HEK293 (cell line): ENCODE results near the gene SPACA6.

Experiments
- CTCF ChIA-PET: fragments of 350-600 bp; formaldehyde crosslinking; extraction: SDS; loops from one replicate; lab custom pipeline; 2021; ENCODE audit warnings: antibody characterized with exemption; lab: Yijun Ruan, JAX
- POLR2A ChIA-PET: fragments of 300-600 bp; formaldehyde crosslinking; extraction: SDS; loops from one replicate; lab custom pipeline; 2020; ENCODE audit warnings: antibody characterized with exemption, inconsistent platforms; lab: Yijun Ruan, JAX
- H3K27ac ChIP-seq: fragments of 200-500 bp; sonication (Bioruptor generic); 2 replicates; pipeline ENCODE4 v1.5.1; 2014; ENCODE audit warnings: low read depth, low read length, control low read depth, inconsistent platforms; ENCODE audit errors: extremely low read depth
- H3K36me3 ChIP-seq, 2 experiments: fragments of 200-500 bp in 1 of 2; sonication (Bioruptor generic) in 1 of 2; 1 replicate in 1 of 2; 2 replicates in 1 of 2; pipeline ENCODE4 v1.5.1; 2014 to 2017; ENCODE audit warnings: inconsistent platforms in 2 of 2, low read length in 2 of 2; ENCODE audit not compliant: control insufficient read depth in 2 of 2, insufficient read depth in 1 of 2
- H3K4me1 ChIP-seq: fragments of 200-500 bp; sonication (Bioruptor generic); 2 replicates; pipeline ENCODE4 v1.5.1; 2014; ENCODE audit warnings: mild to moderate bottlenecking, low read length, inconsistent platforms; ENCODE audit not compliant: control insufficient read depth, insufficient read depth
- H3K4me3 ChIP-seq: 2 replicates; pipeline ENCODE4 v1.5.1; 2011; ENCODE audit warnings: low read depth, mild to moderate bottlenecking, control low read depth, low read length, moderate library complexity
- H3K9me3 ChIP-seq: fragments of 200-500 bp; sonication (Bioruptor generic); 2 replicates; pipeline ENCODE4 v1.5.1; 2014; ENCODE audit warnings: low read depth, low read length, inconsistent platforms; ENCODE audit not compliant: control insufficient read depth, insufficient read depth
- GLIS1 ChIP-seq: fragments of 450-650 bp; formaldehyde crosslinking; IDR thresholded peaks from 2 replicates; pipeline ENCODE4 v1.5.1; 2016; ENCODE audit warnings: missing biosample characterization, missing genetic modification characterization
- KLF10 ChIP-seq: fragments of 450-650 bp; IDR thresholded peaks from 2 replicates; pipeline ENCODE4 v1.5.1; 2018; ENCODE audit warnings: missing biosample characterization, mild to moderate bottlenecking, missing genetic modification characterization
- ZFHX2 ChIP-seq: fragments of 450-650 bp; formaldehyde crosslinking; conservative IDR thresholded peaks from 2 replicates; pipeline ENCODE4 v1.5.1; 2016; ENCODE audit warnings: missing biosample characterization, missing genetic modification characterization
- ZNF146 ChIP-seq: fragments of 450-650 bp; formaldehyde crosslinking; IDR thresholded peaks from 2 replicates; pipeline ENCODE4 v1.5.1; 2016; ENCODE audit warnings: missing biosample characterization, missing genetic modification characterization
- ZNF223 ChIP-seq: fragments of 450-650 bp; formaldehyde crosslinking; IDR thresholded peaks from 2 replicates; pipeline ENCODE4 v1.5.1; 2016; ENCODE audit warnings: missing biosample characterization, missing genetic modification characterization
- ZNF341 ChIP-seq: fragments of 450-650 bp; formaldehyde crosslinking; IDR thresholded peaks from 2 replicates; pipeline ENCODE4; 2016; ENCODE audit warnings: low read depth, missing biosample characterization, missing genetic modification characterization
- ZNF501 ChIP-seq: fragments of 450-650 bp; formaldehyde crosslinking; IDR thresholded peaks from 2 replicates; pipeline ENCODE4 v1.5.1; 2016; ENCODE audit warnings: missing biosample characterization, missing genetic modification characterization
- ZNF548 ChIP-seq: fragments of 450-650 bp; formaldehyde crosslinking; IDR thresholded peaks from 2 replicates; pipeline ENCODE4 v1.5.1; 2016; ENCODE audit warnings: missing biosample characterization, missing genetic modification characterization
- ZNF677 ChIP-seq: fragments of 450-650 bp; IDR thresholded peaks from 2 replicates; pipeline ENCODE4 v1.5.0; 2018; ENCODE audit warnings: missing biosample characterization, mild to moderate bottlenecking, missing genetic modification characterization, moderate library complexity
- ZNF777 ChIP-seq: fragments of 450-650 bp; formaldehyde crosslinking; IDR thresholded peaks from 2 replicates; pipeline ENCODE4 v1.5.1; 2017; ENCODE audit warnings: missing biosample characterization, missing genetic modification characterization, borderline replicate concordance
- TF ChIP-seq, protein P1 (sequence below): fragments of 450-650 bp; formaldehyde crosslinking; IDR thresholded peaks from 2 replicates; pipeline ENCODE4 v1.5.1; 2017; ENCODE audit warnings: missing biosample characterization, missing genetic modification characterization
- TF ChIP-seq, protein P2 (sequence below): fragments of 450-650 bp; formaldehyde crosslinking; IDR thresholded peaks from 2 replicates; pipeline ENCODE4 v1.5.1; 2016; ENCODE audit warnings: missing biosample characterization, missing genetic modification characterization, borderline replicate concordance
- TF ChIP-seq, protein P3 (sequence below): fragments of 450-650 bp; formaldehyde crosslinking; IDR thresholded peaks from 2 replicates; pipeline ENCODE4 v1.5.1; 2016; ENCODE audit warnings: missing biosample characterization, missing genetic modification characterization
- TF ChIP-seq, protein P4 (sequence below): fragments of 450-650 bp; formaldehyde crosslinking; IDR thresholded peaks from 2 replicates; pipeline ENCODE4 v1.5.1; 2016; ENCODE audit warnings: missing biosample characterization, missing genetic modification characterization
- TF ChIP-seq, protein P5 (sequence below): fragments of 450-650 bp; formaldehyde crosslinking; conservative IDR thresholded peaks from 2 replicates; pipeline ENCODE4 v1.5.1; 2016; ENCODE audit warnings: low read depth, missing biosample characterization, missing genetic modification characterization

SPACA6 gene

DNA sequence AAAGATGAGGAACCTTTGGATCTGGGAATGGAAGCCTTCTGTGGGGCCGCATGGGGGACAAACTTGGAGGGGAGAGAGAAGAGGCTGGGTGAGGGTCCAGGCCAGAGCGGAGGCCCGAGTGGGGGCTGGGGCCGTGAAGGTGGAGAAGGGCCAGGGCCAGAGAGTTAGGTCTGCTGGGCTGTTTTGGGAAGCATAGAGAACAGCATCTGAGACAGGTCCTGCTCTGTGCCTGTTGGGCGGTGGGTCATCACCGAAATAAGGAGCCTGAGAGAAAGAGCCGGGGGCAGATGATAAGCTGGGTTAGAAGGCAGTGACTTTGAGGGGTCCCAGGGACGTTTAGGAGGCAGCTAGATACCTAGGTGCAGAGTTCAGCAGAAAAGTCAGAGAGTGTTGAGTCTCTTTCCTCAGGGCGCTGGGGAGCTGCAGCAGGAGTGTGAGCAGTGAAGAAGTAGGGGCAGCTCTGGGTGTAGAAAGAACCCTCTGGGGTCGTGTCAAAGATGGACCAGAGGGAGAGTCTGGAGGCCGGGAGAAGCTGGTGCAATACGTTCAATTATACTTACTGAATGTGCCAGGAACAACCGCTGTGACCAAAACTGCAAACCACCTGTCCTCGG is 2.7 kb downstream of the SPACA6 start:
- TF ChIP-seq ZNF777 (tag by site-specific recombination) (no peak), GLIS1 (tag by site-specific recombination) (no peak), ZNF501 (tag by site-specific recombination) (no peak), ZFHX2 (tag by site-specific recombination) (no peak), ZNF341 (tag by site-specific recombination) (no peak), ZNF548 (tag by site-specific recombination) (no peak), ZNF677 (tag by site-specific recombination) (no peak), KLF10 (no peak), ZNF146 (tag by site-specific recombination) (no peak), ZNF223 (tag by site-specific recombination) (no peak)
- TF ChIP-seq, protein P1, sequence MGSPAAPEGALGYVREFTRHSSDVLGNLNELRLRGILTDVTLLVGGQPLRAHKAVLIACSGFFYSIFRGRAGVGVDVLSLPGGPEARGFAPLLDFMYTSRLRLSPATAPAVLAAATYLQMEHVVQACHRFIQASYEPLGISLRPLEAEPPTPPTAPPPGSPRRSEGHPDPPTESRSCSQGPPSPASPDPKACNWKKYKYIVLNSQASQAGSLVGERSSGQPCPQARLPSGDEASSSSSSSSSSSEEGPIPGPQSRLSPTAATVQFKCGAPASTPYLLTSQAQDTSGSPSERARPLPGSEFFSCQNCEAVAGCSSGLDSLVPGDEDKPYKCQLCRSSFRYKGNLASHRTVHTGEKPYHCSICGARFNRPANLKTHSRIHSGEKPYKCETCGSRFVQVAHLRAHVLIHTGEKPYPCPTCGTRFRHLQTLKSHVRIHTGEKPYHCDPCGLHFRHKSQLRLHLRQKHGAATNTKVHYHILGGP (tag by site-specific recombination): no peak
- TF ChIP-seq, protein P2, sequence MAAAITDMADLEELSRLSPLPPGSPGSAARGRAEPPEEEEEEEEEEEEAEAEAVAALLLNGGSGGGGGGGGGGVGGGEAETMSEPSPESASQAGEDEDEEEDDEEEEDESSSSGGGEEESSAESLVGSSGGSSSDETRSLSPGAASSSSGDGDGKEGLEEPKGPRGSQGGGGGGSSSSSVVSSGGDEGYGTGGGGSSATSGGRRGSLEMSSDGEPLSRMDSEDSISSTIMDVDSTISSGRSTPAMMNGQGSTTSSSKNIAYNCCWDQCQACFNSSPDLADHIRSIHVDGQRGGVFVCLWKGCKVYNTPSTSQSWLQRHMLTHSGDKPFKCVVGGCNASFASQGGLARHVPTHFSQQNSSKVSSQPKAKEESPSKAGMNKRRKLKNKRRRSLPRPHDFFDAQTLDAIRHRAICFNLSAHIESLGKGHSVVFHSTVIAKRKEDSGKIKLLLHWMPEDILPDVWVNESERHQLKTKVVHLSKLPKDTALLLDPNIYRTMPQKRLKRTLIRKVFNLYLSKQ: no peak
- TF ChIP-seq, protein P3, sequence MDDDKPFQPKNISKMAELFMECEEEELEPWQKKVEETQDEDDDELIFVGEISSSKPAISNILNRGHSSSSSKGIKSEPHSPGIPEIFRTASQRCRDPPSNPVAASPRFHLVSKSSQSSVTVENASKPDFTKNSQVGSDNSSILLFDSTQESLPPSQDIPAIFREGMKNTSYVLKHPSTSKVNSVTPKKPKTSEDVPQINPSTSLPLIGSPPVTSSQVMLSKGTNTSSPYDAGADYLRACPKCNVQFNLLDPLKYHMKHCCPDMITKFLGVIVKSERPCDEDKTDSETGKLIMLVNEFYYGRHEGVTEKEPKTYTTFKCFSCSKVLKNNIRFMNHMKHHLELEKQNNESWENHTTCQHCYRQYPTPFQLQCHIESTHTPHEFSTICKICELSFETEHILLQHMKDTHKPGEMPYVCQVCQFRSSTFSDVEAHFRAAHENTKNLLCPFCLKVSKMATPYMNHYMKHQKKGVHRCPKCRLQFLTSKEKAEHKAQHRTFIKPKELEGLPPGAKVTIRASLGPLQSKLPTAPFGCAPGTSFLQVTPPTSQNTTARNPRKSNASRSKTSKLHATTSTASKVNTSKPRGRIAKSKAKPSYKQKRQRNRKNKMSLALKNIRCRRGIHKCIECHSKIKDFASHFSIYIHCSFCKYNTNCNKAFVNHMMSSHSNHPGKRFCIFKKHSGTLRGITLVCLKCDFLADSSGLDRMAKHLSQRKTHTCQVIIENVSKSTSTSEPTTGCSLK (tag by site-specific recombination): no peak
- peaks cover 5% of the 10 kb centered on the region; the same call in 1 of the 2 replicates for H3K4me1 ChIP-seq
- H3K4me3 ChIP-seq: no peak overlapping the region
- ChIA-PET POLR2A (no interaction called here), CTCF (no interaction called here)
- peaks cover 23 to 78% of the 10 kb centered on the region in 2 experiments; a peak in 2 of 3 replicates for H3K36me3 ChIP-seq
- H3K9me3 ChIP-seq: no peaks in the 10 kb centered on the region
- no peak overlapping the region for H3K27ac ChIP-seq

DNA sequence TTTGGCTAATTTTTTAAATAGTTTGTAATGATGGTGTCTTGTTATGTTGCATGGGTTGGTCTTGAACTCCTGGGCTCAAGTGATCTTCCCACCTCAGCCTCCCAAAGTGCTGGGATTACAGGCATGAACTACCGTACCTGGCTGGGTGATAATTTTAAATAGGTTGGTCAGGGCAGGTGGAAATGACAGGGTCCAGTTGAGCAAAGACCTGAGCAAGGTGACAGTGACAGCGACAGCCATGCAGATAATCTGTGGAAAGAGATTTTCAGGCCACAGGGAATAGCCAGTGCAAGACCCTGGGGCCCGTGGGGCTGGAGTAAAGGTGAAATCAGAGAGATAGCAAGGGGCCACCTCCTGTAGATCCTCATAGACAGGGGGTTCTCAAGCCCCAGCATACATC is 3.5 kb downstream of the SPACA6 start:
- H3K36me3 ChIP-seq: peaks cover 23 to 83% of the 10 kb centered on the region in 2 experiments; a peak in 2 of 3 replicates
- CTCF ChIA-PET: no interaction called here

More for the DNA sequence above, 3.5 kb downstream of the SPACA6 start:
- POLR2A ChIA-PET: no interaction called here
- Histone ChIP-seq H3K27ac (no peak overlapping the region), H3K9me3 (no peaks in the 10 kb centered on the region), H3K4me3 (no peak overlapping the region), H3K4me1 (no peaks in the 10 kb centered on the region)
- TF ChIP-seq, protein P4, sequence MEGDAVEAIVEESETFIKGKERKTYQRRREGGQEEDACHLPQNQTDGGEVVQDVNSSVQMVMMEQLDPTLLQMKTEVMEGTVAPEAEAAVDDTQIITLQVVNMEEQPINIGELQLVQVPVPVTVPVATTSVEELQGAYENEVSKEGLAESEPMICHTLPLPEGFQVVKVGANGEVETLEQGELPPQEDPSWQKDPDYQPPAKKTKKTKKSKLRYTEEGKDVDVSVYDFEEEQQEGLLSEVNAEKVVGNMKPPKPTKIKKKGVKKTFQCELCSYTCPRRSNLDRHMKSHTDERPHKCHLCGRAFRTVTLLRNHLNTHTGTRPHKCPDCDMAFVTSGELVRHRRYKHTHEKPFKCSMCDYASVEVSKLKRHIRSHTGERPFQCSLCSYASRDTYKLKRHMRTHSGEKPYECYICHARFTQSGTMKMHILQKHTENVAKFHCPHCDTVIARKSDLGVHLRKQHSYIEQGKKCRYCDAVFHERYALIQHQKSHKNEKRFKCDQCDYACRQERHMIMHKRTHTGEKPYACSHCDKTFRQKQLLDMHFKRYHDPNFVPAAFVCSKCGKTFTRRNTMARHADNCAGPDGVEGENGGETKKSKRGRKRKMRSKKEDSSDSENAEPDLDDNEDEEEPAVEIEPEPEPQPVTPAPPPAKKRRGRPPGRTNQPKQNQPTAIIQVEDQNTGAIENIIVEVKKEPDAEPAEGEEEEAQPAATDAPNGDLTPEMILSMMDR: no peak
- TF ChIP-seq, protein P5, sequence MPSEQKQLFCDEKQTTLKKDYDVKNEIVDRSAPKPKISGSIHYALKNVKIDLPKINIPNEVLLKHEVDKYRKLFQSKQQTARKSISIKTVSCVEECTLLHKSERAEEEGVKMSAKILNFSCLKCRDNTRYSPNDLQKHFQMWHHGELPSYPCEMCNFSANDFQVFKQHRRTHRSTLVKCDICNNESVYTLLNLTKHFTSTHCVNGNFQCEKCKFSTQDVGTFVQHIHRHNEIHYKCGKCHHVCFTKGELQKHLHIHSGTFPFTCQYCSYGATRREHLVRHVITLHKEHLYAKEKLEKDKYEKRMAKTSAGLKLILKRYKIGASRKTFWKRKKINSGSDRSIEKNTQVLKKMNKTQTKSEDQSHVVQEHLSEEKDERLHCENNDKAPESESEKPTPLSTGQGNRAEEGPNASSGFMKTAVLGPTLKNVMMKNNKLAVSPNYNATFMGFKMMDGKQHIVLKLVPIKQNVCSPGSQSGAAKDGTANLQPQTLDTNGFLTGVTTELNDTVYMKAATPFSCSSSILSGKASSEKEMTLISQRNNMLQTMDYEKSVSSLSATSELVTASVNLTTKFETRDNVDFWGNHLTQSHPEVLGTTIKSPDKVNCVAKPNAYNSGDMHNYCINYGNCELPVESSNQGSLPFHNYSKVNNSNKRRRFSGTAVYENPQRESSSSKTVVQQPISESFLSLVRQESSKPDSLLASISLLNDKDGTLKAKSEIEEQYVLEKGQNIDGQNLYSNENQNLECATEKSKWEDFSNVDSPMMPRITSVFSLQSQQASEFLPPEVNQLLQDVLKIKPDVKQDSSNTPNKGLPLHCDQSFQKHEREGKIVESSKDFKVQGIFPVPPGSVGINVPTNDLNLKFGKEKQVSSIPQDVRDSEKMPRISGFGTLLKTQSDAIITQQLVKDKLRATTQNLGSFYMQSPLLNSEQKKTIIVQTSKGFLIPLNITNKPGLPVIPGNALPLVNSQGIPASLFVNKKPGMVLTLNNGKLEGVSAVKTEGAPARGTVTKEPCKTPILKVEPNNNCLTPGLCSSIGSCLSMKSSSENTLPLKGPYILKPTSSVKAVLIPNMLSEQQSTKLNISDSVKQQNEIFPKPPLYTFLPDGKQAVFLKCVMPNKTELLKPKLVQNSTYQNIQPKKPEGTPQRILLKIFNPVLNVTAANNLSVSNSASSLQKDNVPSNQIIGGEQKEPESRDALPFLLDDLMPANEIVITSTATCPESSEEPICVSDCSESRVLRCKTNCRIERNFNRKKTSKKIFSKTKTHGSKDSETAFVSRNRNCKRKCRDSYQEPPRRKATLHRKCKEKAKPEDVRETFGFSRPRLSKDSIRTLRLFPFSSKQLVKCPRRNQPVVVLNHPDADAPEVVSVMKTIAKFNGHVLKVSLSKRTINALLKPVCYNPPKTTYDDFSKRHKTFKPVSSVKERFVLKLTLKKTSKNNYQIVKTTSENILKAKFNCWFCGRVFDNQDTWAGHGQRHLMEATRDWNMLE: no peak
